OCI-LY7 (cell line): ENCODE data around the gene TENT5A. TPM values are rescaled to one million over a fixed set of nuclear protein-coding genes. Genes with fewer than 3 reads are reported as not detected.

Experiments
- BruUV-seq: library from RNA; stranded (reverse); fragments of 400-500 nt; replicated peaks from 2 replicates; lab custom pipeline; 2021; lab: Mats Ljungman, UMichigan
- CTCF ChIA-PET: fragments of 300-600 bp; sonication (Branson Sonifier 250); formaldehyde crosslinking; loops from one replicate; lab custom pipeline; 2022; ENCODE audit warnings: antibody characterized with exemption; ENCODE audit not compliant: unreplicated experiment; lab: Charles Lee
- POLR2A ChIA-PET: fragments of 300-600 bp; sonication (Branson Sonifier 250); formaldehyde crosslinking; loops from one replicate; lab custom pipeline; 2022; ENCODE audit warnings: antibody characterized with exemption; lab: Charles Lee
- DNase-seq: peaks from one replicate; pipeline ENCODE4 v3.0.0-alpha.2; 2015; ENCODE audit warnings: low spot score
- H2AFZ ChIP-seq: fragments of 200-600 bp; sonication (generic), shearing (Covaris generic); 2 replicates; pipeline ENCODE4 v1.6.1; 2014; ENCODE audit warnings: mild to moderate bottlenecking, antibody characterized with exemption, low read length, moderate library complexity
- H3K27ac ChIP-seq: fragments of 200-600 bp; sonication (generic); 2 replicates; pipeline ENCODE4 v1.5.1; 2014; ENCODE audit warnings: mixed run types, low read depth, mild to moderate bottlenecking, moderate library complexity, low read length, inconsistent platforms; ENCODE audit not compliant: poor library complexity, severe bottlenecking
- H3K36me3 ChIP-seq: fragments of 200-600 bp; sonication (generic); 2 replicates; pipeline ENCODE4 v1.6.1; 2014; ENCODE audit warnings: mild to moderate bottlenecking, antibody characterized with exemption, low read length, moderate library complexity, mixed read lengths; ENCODE audit not compliant: insufficient read depth
- H3K4me1 ChIP-seq: fragments of 200-600 bp; sonication (generic); 2 replicates; pipeline ENCODE4 v1.5.1; 2014; ENCODE audit warnings: mild to moderate bottlenecking, low read length; ENCODE audit not compliant: insufficient read depth, poor library complexity, severe bottlenecking
- H3K4me2 ChIP-seq: fragments of 200-600 bp; sonication (generic); 2 replicates; pipeline ENCODE4 v1.6.1; 2014; ENCODE audit warnings: mild to moderate bottlenecking, low read length
- H3K4me3 ChIP-seq: fragments of 200-600 bp; sonication (generic); 2 replicates; pipeline ENCODE4 v1.5.1; 2014; ENCODE audit warnings: mild to moderate bottlenecking, low read depth, low read length; ENCODE audit not compliant: poor library complexity, severe bottlenecking
- H3K79me2 ChIP-seq: fragments of 200-600 bp; sonication (generic); 2 replicates; pipeline ENCODE4 v1.6.1; 2016; ENCODE audit warnings: low read depth, mild to moderate bottlenecking, low read length, moderate library complexity, mixed read lengths; ENCODE audit not compliant: insufficient read depth
- H3K9me2 ChIP-seq: fragments of 200-600 bp; sonication (generic); 2 replicates; pipeline ENCODE4 v1.6.1; 2016; ENCODE audit warnings: mild to moderate bottlenecking, low read length, mixed read lengths; ENCODE audit not compliant: insufficient read depth
- H3K9me3 ChIP-seq: fragments of 200-600 bp; sonication (generic); 2 replicates; pipeline ENCODE4 v1.6.1; 2014; ENCODE audit warnings: mild to moderate bottlenecking, mixed run types, low read length, mixed read lengths
- H4K20me1 ChIP-seq: fragments of 200-600 bp; sonication (generic); 2 replicates; pipeline ENCODE4 v1.6.1; 2014; ENCODE audit warnings: mild to moderate bottlenecking, antibody characterized with exemption, low read length, moderate library complexity, mixed read lengths; ENCODE audit not compliant: insufficient read depth
- CTCF ChIP-seq: fragments of 200-600 bp; sonication (generic); conservative IDR thresholded peaks from 2 replicates; pipeline ENCODE4 v1.5.1; 2014; ENCODE audit warnings: mild to moderate bottlenecking, antibody characterized with exemption, low read length, moderate library complexity, mixed read lengths
- EZH2phosphoT487 ChIP-seq: fragments of 200-600 bp; sonication (generic); IDR thresholded peaks from 2 replicates; pipeline ENCODE4 v1.6.1; 2018; ENCODE audit warnings: low read depth, borderline replicate concordance, mild to moderate bottlenecking, mixed run types, antibody characterized with exemption, low read length, moderate library complexity, mixed read lengths
- intact Hi-C: fragments of 100-400 bp; cut with micrococcal nuclease; formaldehyde crosslinking; loops from one replicate; pipeline ENCODE4 v1.10.0; 2022; ENCODE audit not compliant: unreplicated experiment
- total RNA-seq, 2 experiments: library from RNA; depleted of rRNA in 1 of 2; stranded (reverse); fragments of >200 nt in 1 of 2; shearing (Covaris generic) in 1 of 2; gene quantifications; 2 replicates each; pipeline ENCODE4 v1.2.3, GENCODE V29; 2014 to 2022

TENT5A gene
- total RNA-seq, 2 experiments from 2014 or later, result not detected

DNA sequence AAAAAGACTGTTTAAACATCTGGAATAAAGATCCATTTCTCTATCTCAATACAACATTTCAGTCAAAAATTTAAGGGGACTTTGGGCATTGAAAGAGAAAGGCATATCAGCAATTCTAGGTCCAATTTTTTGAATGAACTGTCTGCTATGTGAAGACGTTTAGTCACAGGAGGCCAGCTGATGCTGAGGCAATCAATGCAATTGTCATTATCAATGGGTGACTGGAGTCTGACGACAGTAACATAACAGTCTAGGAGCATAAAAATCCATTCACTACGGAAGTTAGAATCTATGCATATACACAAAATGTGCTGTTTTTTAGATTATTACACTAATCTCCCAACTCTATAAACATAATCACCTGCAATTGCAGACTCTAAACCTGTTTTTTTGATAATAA is 37.8 kb downstream of the TENT5A start:
- no peak for DNase-seq
- no peak overlapping the region for H2AFZ ChIP-seq
- TF ChIP-seq CTCF (no peak), EZH2phosphoT487 (no peak)
- H3K4me3 ChIP-seq, result no peak overlapping the region
- CTCF ChIA-PET, result no interaction called here
- no peaks in the 10 kb centered on the region for H3K36me3 ChIP-seq
- no peaks in the 10 kb centered on the region for H3K79me2 ChIP-seq
- H3K9me3 ChIP-seq, result no peaks in the 10 kb centered on the region
- POLR2A ChIA-PET, result no interaction called here
- no peak overlapping the region for H3K4me2 ChIP-seq
- no peak overlapping the region for H3K27ac ChIP-seq
- H3K9me2 ChIP-seq, result no peaks in the 10 kb centered on the region
- intact Hi-C loops, result no loop called here
- no TSS peak for BruUV-seq
- no peaks in the 10 kb centered on the region for H3K4me1 ChIP-seq
- no peaks in the 10 kb centered on the region for H4K20me1 ChIP-seq

DNA sequence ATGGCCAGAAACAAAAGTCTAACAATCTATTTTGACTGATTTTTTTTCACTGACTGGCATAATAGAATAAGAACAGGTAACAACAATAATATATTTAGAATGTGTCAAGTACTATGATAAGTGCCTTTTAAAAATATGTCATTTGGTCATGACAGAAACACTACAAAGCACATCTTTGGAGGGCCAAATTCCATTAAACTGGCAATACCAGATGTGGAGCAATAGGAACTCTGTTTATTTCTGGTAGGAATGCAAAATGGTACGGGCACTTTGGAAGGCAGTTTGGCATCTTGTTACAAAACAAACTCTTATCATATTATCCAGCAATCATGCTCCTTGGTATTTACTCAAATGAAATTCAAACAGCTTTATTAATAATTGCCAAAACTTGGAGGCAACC is 39.3 kb downstream of the TENT5A start:
- intact Hi-C loops, result no loop called here
- POLR2A ChIA-PET, result no interaction called here
- TF ChIP-seq CTCF, result no peak
- no peak for TF ChIP-seq EZH2phosphoT487

DNA sequence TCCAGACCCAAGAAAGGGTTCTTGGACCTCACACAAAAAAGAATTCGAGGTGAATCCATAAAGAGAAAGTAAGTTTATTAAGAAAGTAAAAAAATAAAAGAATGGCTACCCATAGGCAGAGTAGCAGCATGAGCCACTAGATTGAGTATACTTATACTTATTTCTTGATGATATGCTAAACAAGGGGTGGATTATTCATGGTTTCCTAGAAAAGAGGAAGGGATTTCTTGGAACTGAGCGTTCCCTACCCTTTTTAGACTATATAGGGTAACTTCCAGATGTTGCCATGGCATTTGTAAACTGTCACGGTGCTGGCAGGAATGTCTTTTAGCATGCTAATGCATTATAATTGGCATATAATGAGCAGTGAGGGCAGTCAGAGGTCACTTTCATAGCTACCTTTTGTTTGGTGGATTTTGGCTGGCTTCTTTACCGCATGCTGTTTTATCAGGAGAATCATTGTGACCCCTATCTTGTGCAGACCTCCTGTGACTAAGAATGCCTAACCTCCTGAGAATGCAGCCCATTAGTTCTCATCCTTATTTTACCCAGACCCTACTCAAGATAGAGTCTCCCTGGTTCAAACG is 44.3 kb downstream of the TENT5A start:
- H3K4me3 ChIP-seq, result no peak overlapping the region
- intact Hi-C loops, result no loop called here
- H2AFZ ChIP-seq, result no peak overlapping the region
- POLR2A ChIA-PET, result no interaction called here
- H3K4me1 ChIP-seq, result no peaks in the 10 kb centered on the region
- no peak for DNase-seq
- no peak for TF ChIP-seq CTCF
- no peak for TF ChIP-seq EZH2phosphoT487
- no peaks in the 10 kb centered on the region for H3K36me3 ChIP-seq
- no peak overlapping the region for H3K27ac ChIP-seq
- H3K79me2 ChIP-seq, result no peaks in the 10 kb centered on the region
- H4K20me1 ChIP-seq, result no peaks in the 10 kb centered on the region
- CTCF ChIA-PET, result no interaction called here
- H3K9me3 ChIP-seq, result no peaks in the 10 kb centered on the region
- BruUV-seq, result no TSS peak
- H3K4me2 ChIP-seq, result no peak overlapping the region
- H3K9me2 ChIP-seq, result no peaks in the 10 kb centered on the region

More for the DNA sequence above, 39.3 kb downstream of the TENT5A start:
- H3K4me2 ChIP-seq, result no peak overlapping the region
- no TSS peak for BruUV-seq
- H3K79me2 ChIP-seq, result no peaks in the 10 kb centered on the region
- no peaks in the 10 kb centered on the region for H3K9me2 ChIP-seq
- no peak overlapping the region for H3K4me3 ChIP-seq
- no peak overlapping the region for H3K27ac ChIP-seq
- H3K36me3 ChIP-seq, result no peaks in the 10 kb centered on the region
- H4K20me1 ChIP-seq, result no peaks in the 10 kb centered on the region
- CTCF ChIA-PET, result no interaction called here
- no peak overlapping the region for H2AFZ ChIP-seq
- no peaks in the 10 kb centered on the region for H3K9me3 ChIP-seq
- H3K4me1 ChIP-seq, result no peaks in the 10 kb centered on the region
- no peak for DNase-seq
